Adrenal gland (tissue), 5 donors: ENCODE measurements around the gene FGF21.

Source experiments
- CTCF ChIP-seq, 6 experiments: fragments of 450-650 bp in 4 of 6; fragments of 200-600 bp in 2 of 6; sonication (generic) in 1 of 6; IDR thresholded peaks; 1 replicate in 5 of 6; 2 replicates in 1 of 6; pipeline versions ENCODE4 v1.5.1 to v1.8.0; 2016 to 2021; ENCODE audit warnings: antibody characterized with exemption in 6 of 6, mild to moderate bottlenecking in 2 of 6, moderate library complexity in 1 of 6
- POLR2A ChIP-seq, 2 donors: fragments of 450-650 bp; IDR thresholded peaks; one replicate each; pipeline ENCODE4 v1.6.1; 2017; ENCODE audit warnings: antibody characterized with exemption in 2 of 2, mild to moderate bottlenecking in 2 of 2, moderate library complexity in 1 of 2
- donor health status: DM: no; HTN: no; CAD: no.

GRCh38 chr19:48795055-48795684 is 39.8 kb downstream of the FGF21 start:
- TF ChIP-seq CTCF (IDR thresholded peaks at IDR 0.05) (peak; percentile 85 to 99 (median 96)), POLR2A (IDR thresholded peaks at IDR 0.05) (peak in 1 of 2 donors; percentile 12)
